ENCODE measurements around the gene THADA.

Gene THADA

DNA sequence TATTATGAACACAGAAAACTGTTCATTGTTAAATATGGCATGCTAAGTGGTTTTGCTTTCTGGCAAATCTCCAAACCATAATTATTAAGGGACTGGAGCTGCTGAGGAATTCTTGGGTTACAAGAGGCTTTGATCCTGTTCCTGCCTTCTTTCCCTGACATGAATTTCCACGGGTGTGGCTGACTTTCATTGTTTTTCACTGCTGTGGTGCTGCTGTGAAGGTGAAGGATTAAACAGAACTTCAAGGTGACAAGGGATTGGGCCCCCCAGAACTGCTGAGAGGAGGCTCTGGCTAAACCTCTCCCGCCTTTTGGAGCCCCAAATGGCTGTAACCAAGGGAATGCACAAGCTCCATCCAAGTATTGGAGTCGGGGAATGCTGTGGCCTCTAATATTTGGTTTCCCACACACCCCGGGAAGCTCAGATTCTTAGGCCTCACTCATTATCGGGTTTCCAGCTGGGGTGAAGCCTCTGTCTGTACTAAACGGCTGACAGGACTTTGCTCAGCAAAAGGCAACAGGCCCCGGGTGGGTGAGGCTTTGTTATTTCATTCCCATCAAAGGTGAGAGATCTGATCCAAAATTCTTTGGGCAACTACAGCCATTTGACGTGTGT, 340.4 kb downstream of the THADA start:
- TF ChIP-seq POLR2AphosphoS5 (IDR thresholded peaks at IDR 0.05; ENCODE audit: low read depth) (no peak), REST (IDR thresholded peaks at IDR 0.05; ENCODE audit: insufficient replicate concordance, low read depth) (no peak), SPI1 (IDR thresholded peaks at IDR 0.05; ENCODE audit: borderline replicate concordance, low read depth) (no peak), GABPA (IDR thresholded peaks at IDR 0.05; ENCODE audit: low read depth) (no peak)
- TF ChIP-seq, protein P1, sequence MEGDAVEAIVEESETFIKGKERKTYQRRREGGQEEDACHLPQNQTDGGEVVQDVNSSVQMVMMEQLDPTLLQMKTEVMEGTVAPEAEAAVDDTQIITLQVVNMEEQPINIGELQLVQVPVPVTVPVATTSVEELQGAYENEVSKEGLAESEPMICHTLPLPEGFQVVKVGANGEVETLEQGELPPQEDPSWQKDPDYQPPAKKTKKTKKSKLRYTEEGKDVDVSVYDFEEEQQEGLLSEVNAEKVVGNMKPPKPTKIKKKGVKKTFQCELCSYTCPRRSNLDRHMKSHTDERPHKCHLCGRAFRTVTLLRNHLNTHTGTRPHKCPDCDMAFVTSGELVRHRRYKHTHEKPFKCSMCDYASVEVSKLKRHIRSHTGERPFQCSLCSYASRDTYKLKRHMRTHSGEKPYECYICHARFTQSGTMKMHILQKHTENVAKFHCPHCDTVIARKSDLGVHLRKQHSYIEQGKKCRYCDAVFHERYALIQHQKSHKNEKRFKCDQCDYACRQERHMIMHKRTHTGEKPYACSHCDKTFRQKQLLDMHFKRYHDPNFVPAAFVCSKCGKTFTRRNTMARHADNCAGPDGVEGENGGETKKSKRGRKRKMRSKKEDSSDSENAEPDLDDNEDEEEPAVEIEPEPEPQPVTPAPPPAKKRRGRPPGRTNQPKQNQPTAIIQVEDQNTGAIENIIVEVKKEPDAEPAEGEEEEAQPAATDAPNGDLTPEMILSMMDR (IDR thresholded peaks at IDR 0.05; ENCODE audit: insufficient read depth, low read length) = no peak
- Histone ChIP-seq H3K4me3 (replicated peaks; ENCODE audit: insufficient read depth, low read length) (no peak overlapping the region), H3K27ac (replicated peaks) (no peak overlapping the region), H3K27me3 (ENCODE audit: insufficient read depth, poor library complexity, severe bottlenecking) (no peaks in the 10 kb centered on the region)
- no peak for DNase-seq (ENCODE audit: low read depth in 1 of 2, low spot score in 1 of 2)

DNA sequence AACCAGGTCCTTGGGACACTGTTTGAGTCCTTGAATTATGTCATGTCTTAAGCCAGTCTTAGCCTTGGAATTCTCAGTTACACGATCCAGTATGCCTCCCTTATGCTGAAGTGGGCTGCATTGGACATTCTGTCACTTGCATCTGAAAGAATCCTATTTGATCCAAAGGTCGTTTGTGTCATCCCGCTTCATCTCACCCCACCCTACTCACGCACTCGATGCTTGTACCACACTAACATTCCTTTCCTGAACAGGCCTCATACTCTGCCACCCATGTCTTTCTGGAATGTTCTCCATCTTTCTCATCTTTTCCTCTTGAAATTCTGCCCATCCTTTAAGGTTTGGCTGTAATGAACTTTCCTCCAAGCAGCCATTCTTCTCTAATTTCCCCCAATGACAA, 341.5 kb downstream of the THADA start:
- no peak overlapping the region for H3K27ac ChIP-seq (replicated peaks)
- TF ChIP-seq GABPA (IDR thresholded peaks at IDR 0.05; ENCODE audit: low read depth) = no peak
- no peak for TF ChIP-seq REST (IDR thresholded peaks at IDR 0.05; ENCODE audit: insufficient replicate concordance, low read depth)
- TF ChIP-seq, protein P1 (IDR thresholded peaks at IDR 0.05; ENCODE audit: insufficient read depth, low read length) = no peak
- TF ChIP-seq POLR2AphosphoS5 (IDR thresholded peaks at IDR 0.05; ENCODE audit: low read depth) = no peak
- TF ChIP-seq SPI1 (IDR thresholded peaks at IDR 0.05; ENCODE audit: borderline replicate concordance, low read depth) = no peak
- DNase-seq (ENCODE audit: low read depth in 1 of 2, low spot score in 1 of 2) = no peak
- no peak overlapping the region for H3K4me3 ChIP-seq (replicated peaks; ENCODE audit: insufficient read depth, low read length)
- H3K27me3 ChIP-seq (ENCODE audit: insufficient read depth, poor library complexity, severe bottlenecking) = no peaks in the 10 kb centered on the region

DNA sequence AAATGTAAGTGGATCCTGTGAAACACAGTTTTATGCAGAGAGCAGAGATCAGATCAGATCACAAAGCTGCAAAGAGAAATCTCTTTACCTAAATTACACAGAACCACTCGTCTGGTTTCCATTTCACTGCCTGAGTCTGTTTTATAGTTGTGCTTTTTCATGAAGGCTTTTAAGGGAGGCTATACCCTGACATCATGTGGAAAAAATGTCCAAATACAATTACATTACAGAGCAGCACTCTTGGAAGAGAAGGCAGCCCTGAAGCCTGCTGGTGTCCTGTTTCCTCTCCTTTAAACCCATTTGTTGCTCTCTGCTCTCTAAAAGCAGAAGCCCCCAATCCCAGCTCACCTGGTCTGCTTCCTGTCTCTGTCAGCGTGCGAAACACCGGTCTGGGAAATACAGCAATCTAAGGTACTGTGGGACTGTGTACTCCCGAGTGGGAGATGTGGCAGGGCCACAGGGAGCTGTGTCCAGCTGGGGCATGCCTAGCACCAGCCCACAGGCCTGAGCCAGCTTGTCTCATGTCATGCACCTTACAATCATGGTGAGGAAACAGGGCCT, 344.6 kb downstream of the THADA start:
- no peak overlapping the region for H3K4me3 ChIP-seq (replicated peaks; ENCODE audit: insufficient read depth, low read length)
- no peak overlapping the region for H3K27ac ChIP-seq (replicated peaks)
- H3K27me3 ChIP-seq (ENCODE audit: insufficient read depth, poor library complexity, severe bottlenecking) = no peaks in the 10 kb centered on the region
- TF ChIP-seq, protein P1 (IDR thresholded peaks at IDR 0.05; ENCODE audit: insufficient read depth, low read length) = no peak
- no peak for DNase-seq (ENCODE audit: low read depth in 1 of 2, low spot score in 1 of 2)

DNA sequence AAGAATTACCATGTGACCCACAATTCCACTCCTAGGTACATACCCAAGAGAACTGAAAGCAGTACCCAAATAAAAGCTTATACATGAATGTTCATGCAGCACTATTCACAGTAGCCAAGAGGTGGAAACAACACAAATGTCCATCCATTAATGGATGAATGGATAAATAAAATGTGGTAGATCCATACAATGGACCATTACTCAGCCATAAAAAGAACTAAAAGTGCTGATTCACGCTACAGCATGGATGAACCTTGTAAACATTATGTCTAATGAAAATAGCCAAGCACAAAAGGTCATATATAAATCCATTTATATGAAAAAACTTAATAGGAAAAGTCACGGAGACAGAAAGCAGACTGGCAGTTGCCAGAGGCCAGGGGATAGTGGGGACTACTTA, 345.8 kb downstream of the THADA start:
- no peaks in the 10 kb centered on the region for H3K27me3 ChIP-seq (ENCODE audit: insufficient read depth, poor library complexity, severe bottlenecking)
- H3K27ac ChIP-seq (replicated peaks) = no peak overlapping the region
- TF ChIP-seq POLR2AphosphoS5 (IDR thresholded peaks at IDR 0.05; ENCODE audit: low read depth) = no peak
- TF ChIP-seq SPI1 (IDR thresholded peaks at IDR 0.05; ENCODE audit: borderline replicate concordance, low read depth) = no peak
- TF ChIP-seq, protein P1 (IDR thresholded peaks at IDR 0.05; ENCODE audit: insufficient read depth, low read length) = no peak
- TF ChIP-seq REST (IDR thresholded peaks at IDR 0.05; ENCODE audit: insufficient replicate concordance, low read depth) = no peak
- no peak for TF ChIP-seq GABPA (IDR thresholded peaks at IDR 0.05; ENCODE audit: low read depth)
- H3K4me3 ChIP-seq (replicated peaks; ENCODE audit: insufficient read depth, low read length) = no peak overlapping the region
- DNase-seq (ENCODE audit: low read depth in 1 of 2, low spot score in 1 of 2) = no peak

Measured in HL-60 (cell line).